Testis (tissue), 3 donors: ENCODE results near the gene HSPB6. TPM values are rescaled to one million over a fixed set of nuclear protein-coding genes. Genes with fewer than 3 reads are reported as not detected.

Source experiments
- DNase-seq: peaks from one replicate; pipeline ENCODE4 v3.0.0-alpha.2; 2019
- H3K27ac ChIP-seq, 2 donors: fragments of 200-600 bp; sonication (generic); one replicate each; pipeline ENCODE4 v1.5.1; 2019
- H3K27me3 ChIP-seq: fragments of 200-600 bp; sonication (generic); one replicate; pipeline ENCODE4 v1.5.1; 2019
- H3K36me3 ChIP-seq: fragments of 200-600 bp; sonication (generic); one replicate; pipeline ENCODE4 v1.5.1; 2017; ENCODE audit warnings: low read depth; ENCODE audit errors: missing control alignments
- H3K4me1 ChIP-seq: fragments of 200-600 bp; sonication (generic); one replicate; pipeline ENCODE4 v1.5.1; 2019
- H3K4me3 ChIP-seq, 2 donors: fragments of 200-600 bp; sonication (generic); one replicate each; pipeline ENCODE4 v1.5.1; 2017 to 2019
- H3K9me3 ChIP-seq: fragments of 200-600 bp; sonication (generic); one replicate; pipeline ENCODE4 v1.5.1; 2017
- POLR2A ChIP-seq: fragments of 450-650 bp; IDR thresholded peaks from one replicate; pipeline ENCODE4 v1.6.1; 2017; ENCODE audit warnings: antibody characterized with exemption, mild to moderate bottlenecking, moderate library complexity
- WGBS, 2 donors: methylation state at CpG; one replicate each; pipeline ENCODE4 v1.1.5; 2018; 5-methylcytosine and 5-hydroxymethylcytosine counted together
- intact Hi-C: fragments of 100-400 bp; cut with DNase I; formaldehyde crosslinking; loops from one replicate; pipeline ENCODE4 v1.15.1; 2023; ENCODE audit warnings: low total_unique reads
- polyA plus RNA-seq: library from polyadenylated mRNA; stranded (reverse); fragments of 350-450 nt; fragmentation: Illumina TruSeq; extraction: RNeasy Lipid Tissue Mini Kit (QIAGEN cat#74804); gene quantifications from one replicate; pipeline ENCODE4 v1.2.3, GENCODE V29; 2014; ENCODE audit warnings: low read depth, low replicate concordance; ENCODE audit not compliant: insufficient read depth
- total RNA-seq, 2 donors: library from RNA; depleted of rRNA; stranded (reverse); fragments of >200 nt; gene quantifications; one replicate each; pipeline ENCODE4 v1.2.3, GENCODE V29; 2016
- TF ChIP-seq, protein P1 (sequence below), 3 experiments: fragments of 450-650 bp in 2 of 3; fragments of 200-600 bp in 1 of 3; sonication (generic) in 1 of 3; IDR thresholded peaks; one replicate each; pipeline ENCODE4 v1.5.1; 2016 to 2019; ENCODE audit warnings: antibody characterized with exemption in 3 of 3, mild to moderate bottlenecking in 2 of 3, moderate library complexity in 1 of 3

Gene HSPB6
- total and polyA plus RNA-seq, 3 donors from 2014 or later, result 50.9 to 146 (median 57.1) TPM

DNA sequence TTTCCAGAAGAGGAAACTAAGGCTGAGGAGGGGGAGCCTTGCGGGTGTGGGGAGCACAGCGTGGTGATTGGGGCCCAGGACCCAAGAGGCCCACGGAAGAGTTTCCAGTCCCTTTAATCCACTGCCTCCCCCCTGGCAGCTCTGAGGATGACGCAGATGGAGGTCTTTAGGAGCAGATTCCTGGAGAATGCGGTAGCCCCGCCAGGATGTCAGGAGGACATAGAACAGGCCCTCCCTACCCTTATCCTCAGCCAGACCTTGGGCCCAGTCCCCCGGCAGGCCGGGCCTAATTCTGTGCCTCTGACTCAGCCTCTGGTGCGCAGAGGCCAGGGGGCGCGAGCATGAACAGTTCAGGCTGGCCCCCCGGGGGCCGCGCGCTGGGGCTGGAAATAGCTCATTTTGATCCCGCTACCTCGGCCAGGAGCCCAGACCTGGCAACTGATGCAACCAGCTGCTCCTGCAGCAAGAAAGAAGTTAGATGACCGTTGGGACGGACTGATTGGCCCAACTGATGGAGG lies 461 bp upstream of the HSPB6 start:
- TF ChIP-seq, protein P1, sequence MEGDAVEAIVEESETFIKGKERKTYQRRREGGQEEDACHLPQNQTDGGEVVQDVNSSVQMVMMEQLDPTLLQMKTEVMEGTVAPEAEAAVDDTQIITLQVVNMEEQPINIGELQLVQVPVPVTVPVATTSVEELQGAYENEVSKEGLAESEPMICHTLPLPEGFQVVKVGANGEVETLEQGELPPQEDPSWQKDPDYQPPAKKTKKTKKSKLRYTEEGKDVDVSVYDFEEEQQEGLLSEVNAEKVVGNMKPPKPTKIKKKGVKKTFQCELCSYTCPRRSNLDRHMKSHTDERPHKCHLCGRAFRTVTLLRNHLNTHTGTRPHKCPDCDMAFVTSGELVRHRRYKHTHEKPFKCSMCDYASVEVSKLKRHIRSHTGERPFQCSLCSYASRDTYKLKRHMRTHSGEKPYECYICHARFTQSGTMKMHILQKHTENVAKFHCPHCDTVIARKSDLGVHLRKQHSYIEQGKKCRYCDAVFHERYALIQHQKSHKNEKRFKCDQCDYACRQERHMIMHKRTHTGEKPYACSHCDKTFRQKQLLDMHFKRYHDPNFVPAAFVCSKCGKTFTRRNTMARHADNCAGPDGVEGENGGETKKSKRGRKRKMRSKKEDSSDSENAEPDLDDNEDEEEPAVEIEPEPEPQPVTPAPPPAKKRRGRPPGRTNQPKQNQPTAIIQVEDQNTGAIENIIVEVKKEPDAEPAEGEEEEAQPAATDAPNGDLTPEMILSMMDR (IDR thresholded peaks at IDR 0.05), result no peak
- Histone ChIP-seq H3K36me3 (no peaks in the 10 kb centered on the region), H3K9me3 (no peaks in the 10 kb centered on the region), H3K4me1 (peaks cover 24% of the 10 kb centered on the region), H3K27ac (peak overlapping the region; percentile 91 to 97), H3K4me3 (peak overlapping the region; percentile 88 to 92), H3K27me3 (no peaks in the 10 kb centered on the region)
- WGBS, 2 donors, result 4 to 8% methylated on average over 12 to 14 of the region's 19 CpGs
- intact Hi-C loops, result no loop called here
- peak; percentile 91 for DNase-seq

DNA sequence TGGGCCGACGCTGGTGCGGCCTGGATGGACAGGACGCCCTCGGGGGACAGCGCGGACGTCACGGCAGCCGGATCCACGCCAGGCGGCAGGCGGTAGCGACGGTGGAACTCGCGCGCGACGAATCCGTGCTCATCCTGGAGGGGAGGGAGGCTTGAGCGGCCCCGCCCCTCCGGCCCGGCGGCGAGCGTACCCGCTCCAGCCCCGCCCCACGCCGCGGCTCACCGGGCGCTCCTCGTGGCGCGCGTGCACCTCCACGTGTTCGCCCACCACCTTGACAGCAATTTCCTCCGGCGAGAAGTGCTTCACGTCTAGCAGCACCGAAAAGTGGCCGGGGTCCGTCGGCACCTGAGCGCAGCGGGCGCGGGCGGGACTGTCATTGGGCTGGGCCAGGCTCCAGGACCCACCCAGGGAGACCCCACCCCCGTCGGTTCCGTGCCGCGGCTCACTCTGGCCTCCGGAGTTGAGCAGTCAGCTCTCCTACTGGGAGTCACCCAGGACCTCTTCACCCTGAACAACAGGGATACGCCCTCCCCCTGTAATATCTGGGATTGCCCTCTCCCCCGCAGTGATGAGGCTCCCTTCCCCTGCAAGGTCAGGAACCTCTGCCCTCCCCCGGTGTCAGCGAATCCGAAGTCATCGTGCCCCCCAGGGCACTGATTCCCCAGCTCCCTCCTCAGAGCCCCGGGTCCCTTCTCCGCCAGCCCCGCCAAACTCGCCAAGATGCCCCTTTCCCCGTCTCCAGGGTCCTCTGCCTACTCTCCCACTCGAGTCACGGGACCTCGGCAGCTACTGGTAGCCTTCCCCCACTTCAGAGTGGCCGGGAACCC lies 1.1 kb downstream of the HSPB6 start:
- H3K27ac ChIP-seq, result peak overlapping the region; percentile 91 to 97
- TF ChIP-seq, protein P1 (IDR thresholded peaks at IDR 0.05), result no peak
- no peak for TF ChIP-seq POLR2A
- H3K4me1 ChIP-seq, result peaks cover 24% of the 10 kb centered on the region
- H3K4me3 ChIP-seq, result peak overlapping the region; percentile 88 to 92
- DNase-seq, result peak; percentile 79
- H3K9me3 ChIP-seq, result no peaks in the 10 kb centered on the region
- intact Hi-C loops, result no loop called here
- WGBS, 2 donors, result 15 to 32% methylated on average over 23 to 72 of the region's 74 CpGs
- H3K36me3 ChIP-seq, result no peaks in the 10 kb centered on the region
- no peaks in the 10 kb centered on the region for H3K27me3 ChIP-seq

DNA sequence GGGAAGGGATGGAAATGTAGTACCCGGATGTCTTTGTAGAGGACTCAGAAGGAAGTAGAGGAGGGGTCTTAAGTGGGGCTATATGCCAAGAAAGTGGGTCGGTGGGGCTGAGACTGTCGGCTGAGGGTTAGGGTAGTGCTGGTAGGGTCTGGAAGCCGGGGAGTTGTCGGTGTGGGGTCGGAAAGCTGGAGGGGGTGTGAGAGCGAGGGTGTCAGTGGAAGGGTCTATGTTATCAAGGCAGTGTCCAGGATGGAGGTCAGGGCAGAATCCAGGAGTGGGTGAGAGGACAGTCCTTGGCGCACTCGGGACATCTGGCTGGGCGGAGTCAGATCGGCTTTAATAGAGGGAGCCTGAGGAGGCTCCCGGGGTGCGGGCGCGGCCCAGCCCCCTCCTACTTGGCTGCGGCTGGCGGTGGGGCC lies 1.7 kb downstream of the HSPB6 start:
- Histone ChIP-seq H3K9me3 (no peaks in the 10 kb centered on the region), H3K36me3 (no peaks in the 10 kb centered on the region), H3K27me3 (no peaks in the 10 kb centered on the region), H3K27ac (peak overlapping the region; percentile 70 to 97), H3K4me1 (peaks cover 24% of the 10 kb centered on the region), H3K4me3 (peak overlapping the region; percentile 88 to 92)
- no peak for TF ChIP-seq POLR2A
- TF ChIP-seq, protein P1 (IDR thresholded peaks at IDR 0.05), result no peak
- WGBS, 2 donors, result 24 to 35% methylated on average over 17 of the region's 17 CpGs
- intact Hi-C loops, result no loop called here
- no peak for DNase-seq

DNA sequence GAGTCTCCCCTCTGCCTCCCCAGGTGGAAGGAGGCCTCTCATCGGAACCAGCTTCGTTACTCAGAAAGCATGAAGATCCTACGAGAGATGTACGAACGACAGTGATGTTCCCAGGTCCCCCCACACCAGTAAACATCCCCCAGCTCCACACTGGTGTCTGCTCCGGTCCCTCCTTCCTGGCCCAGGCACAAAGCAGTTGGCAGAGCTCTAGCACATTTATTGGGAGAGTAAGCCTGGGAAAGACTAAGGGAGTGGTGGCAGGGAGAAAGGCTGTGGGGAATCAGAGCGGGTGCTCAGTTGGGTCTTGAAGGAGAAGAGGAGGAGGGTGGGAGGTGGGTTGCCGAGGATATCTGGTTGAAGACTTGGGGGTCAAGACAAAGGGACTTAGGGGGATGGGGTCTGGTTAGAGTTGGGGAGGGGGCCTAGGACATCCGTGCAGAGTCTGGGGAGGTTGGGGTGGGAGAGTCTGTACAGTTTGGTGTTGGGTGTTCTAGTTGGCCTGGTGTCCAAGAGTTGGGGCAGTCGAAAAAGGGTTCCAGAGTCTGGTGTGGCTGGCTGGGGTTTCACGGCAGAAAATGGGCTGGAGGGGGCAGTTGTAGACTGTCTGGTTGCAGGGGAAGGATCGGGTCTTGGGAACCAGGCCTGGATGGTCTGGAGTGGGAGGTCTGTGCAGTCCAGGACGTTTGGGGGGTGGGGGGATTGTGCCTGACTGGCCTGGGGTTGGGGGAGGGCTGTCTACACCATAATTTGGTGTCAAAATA lies 2.3 kb downstream of the HSPB6 start:
- intact Hi-C loops, result no loop called here
- TF ChIP-seq, protein P1 (IDR thresholded peaks at IDR 0.05), result no peak
- no peak for TF ChIP-seq POLR2A
- Histone ChIP-seq H3K36me3 (no peaks in the 10 kb centered on the region), H3K27ac (peak overlapping the region; percentile 70 to 97), H3K4me3 (peak overlapping the region in 1 of 2 donors; percentile 92), H3K27me3 (no peaks in the 10 kb centered on the region), H3K4me1 (peaks cover 24% of the 10 kb centered on the region), H3K9me3 (no peaks in the 10 kb centered on the region)
- no peak for DNase-seq
- 67 to 71% methylated on average over 13 of the region's 13 CpGs for WGBS, 2 donors
